IMR-90 (cell line): ENCODE results near the gene EIF4ENIF1. TPM values are rescaled to one million over a fixed set of nuclear protein-coding genes. Genes with fewer than 3 reads are reported as not detected.

Experiments
- ATAC-seq: fragments of 200-7000 bp; cut with Tn5 transposase; 2 replicates; pipeline ENCODE4 v1.9.1; 2020; ENCODE audit warnings: low read depth, mild to moderate bottlenecking, moderate library complexity
- BruUV-seq: library from RNA; stranded (reverse); fragments of 400-500 nt; replicated peaks from 2 replicates; lab custom pipeline; 2021; lab: Mats Ljungman, UMichigan
- CTCF ChIA-PET: fragments of 300-600 bp; formaldehyde crosslinking; extraction: SDS; loops from one replicate; lab custom pipeline; 2021; ENCODE audit warnings: antibody characterized with exemption; lab: Yijun Ruan, JAX
- POLR2A ChIA-PET: fragments of 300-600 bp; sonication (Branson Sonifier 250); formaldehyde crosslinking; loops from one replicate; lab custom pipeline; 2022; ENCODE audit warnings: antibody characterized with exemption; ENCODE audit not compliant: unreplicated experiment; lab: Charles Lee
- DNase-seq: peaks from one replicate; pipeline ENCODE4 v3.0.0; 2013
- H2AFZ ChIP-seq: replicated peaks from 2 replicates; pipeline ENCODE3; 2013; ENCODE audit warnings: low read length, mild to moderate bottlenecking; ENCODE audit not compliant: poor library complexity
- H2AK5ac ChIP-seq: 2 replicates; pipeline ENCODE4 v1.6.1; 2013; ENCODE audit warnings: low read depth, low read length, inconsistent platforms
- H2AK9ac ChIP-seq: replicated peaks from 2 replicates; pipeline ENCODE3; 2013; ENCODE audit warnings: mild to moderate bottlenecking, low read depth, low read length, moderate library complexity; ENCODE audit not compliant: poor library complexity
- H2BK120ac ChIP-seq: 2 replicates; pipeline ENCODE4 v1.6.1; 2013; ENCODE audit warnings: low read depth, low read length, inconsistent platforms
- H2BK15ac ChIP-seq: 3 replicates; pipeline ENCODE4 v1.6.1; 2013; ENCODE audit warnings: low read depth, low read length, inconsistent platforms
- H2BK20ac ChIP-seq: 2 replicates; pipeline ENCODE4 v1.6.1; 2013; ENCODE audit warnings: low read depth, mild to moderate bottlenecking, inconsistent platforms, low read length, moderate library complexity
- H2BK5ac ChIP-seq: 2 replicates; pipeline ENCODE4 v1.6.1; 2013; ENCODE audit warnings: mild to moderate bottlenecking, low read depth, low read length, inconsistent platforms; ENCODE audit not compliant: poor library complexity, severe bottlenecking
- H3K14ac ChIP-seq: replicated peaks from 2 replicates; pipeline ENCODE4 v1.6.1; 2013; ENCODE audit warnings: low read depth, low read length, inconsistent platforms
- H3K18ac ChIP-seq: 2 replicates; pipeline ENCODE4 v1.6.1; 2013; ENCODE audit warnings: low read depth, low read length, control low read depth
- H3K23ac ChIP-seq: 2 replicates; pipeline ENCODE4 v1.6.1; 2013; ENCODE audit warnings: low read depth, low read length, inconsistent platforms
- H3K27ac ChIP-seq: 2 replicates; pipeline ENCODE4 v1.5.1; 2013; ENCODE audit warnings: mild to moderate bottlenecking, control low read depth, low read length; ENCODE audit not compliant: insufficient read depth
- H3K27me3 ChIP-seq: 2 replicates; pipeline ENCODE4 v1.6.1; 2013; ENCODE audit warnings: low read length; ENCODE audit not compliant: control insufficient read depth, insufficient read depth
- H3K36me3 ChIP-seq: 2 replicates; pipeline ENCODE4 v1.6.1; 2013; ENCODE audit warnings: low read length, mixed read lengths; ENCODE audit not compliant: control insufficient read depth, insufficient read depth
- H3K4ac ChIP-seq: 2 replicates; pipeline ENCODE4 v1.6.1; 2013; ENCODE audit warnings: low read depth, low read length, inconsistent platforms
- H3K4me1 ChIP-seq: 2 replicates; pipeline ENCODE4 v1.6.1; 2013; ENCODE audit warnings: low read length, mixed read lengths; ENCODE audit not compliant: control insufficient read depth, insufficient read depth
- H3K4me2 ChIP-seq: 2 replicates; pipeline ENCODE4 v1.6.1; 2013; ENCODE audit warnings: low read depth, mild to moderate bottlenecking, control low read depth, low read length, moderate library complexity
- H3K4me3 ChIP-seq: 2 replicates; pipeline ENCODE4 v1.5.1; 2013; ENCODE audit warnings: low read depth, mild to moderate bottlenecking, control low read depth, low read length, moderate library complexity; ENCODE audit not compliant: insufficient read depth
- H3K56ac ChIP-seq: 2 replicates; pipeline ENCODE4 v1.6.1; 2013; ENCODE audit warnings: low read length, inconsistent platforms; ENCODE audit not compliant: insufficient read depth; ENCODE audit errors: extremely low read depth
- H3K79me1 ChIP-seq, 2 experiments: 2 replicates each; pipeline ENCODE4 v1.6.1; 2013; ENCODE audit warnings: low read length in 2 of 2, inconsistent platforms in 1 of 2, low read depth in 1 of 2
- H3K9ac ChIP-seq: 2 replicates; pipeline ENCODE4 v1.6.1; 2013; ENCODE audit warnings: low read depth, low read length, control low read depth
- H3K9me1 ChIP-seq: 2 replicates; pipeline ENCODE4 v1.6.1; 2013; ENCODE audit warnings: low read length, inconsistent platforms; ENCODE audit not compliant: insufficient read depth
- H3K9me3 ChIP-seq: 2 replicates; pipeline ENCODE4 v1.6.1; 2013; ENCODE audit warnings: low read length; ENCODE audit not compliant: control insufficient read depth, insufficient read depth
- H4K20me1 ChIP-seq: 2 replicates; pipeline ENCODE4 v1.6.1; 2013; ENCODE audit warnings: low read length, inconsistent platforms; ENCODE audit not compliant: insufficient read depth
- H4K5ac ChIP-seq: 2 replicates; pipeline ENCODE4 v1.6.1; 2013; ENCODE audit warnings: mild to moderate bottlenecking, low read depth, low read length, control low read depth
- H4K8ac ChIP-seq, 2 experiments: 2 replicates each; pipeline ENCODE4 v1.6.1; 2013; ENCODE audit warnings: low read depth in 2 of 2, low read length in 2 of 2, control low read depth in 1 of 2, inconsistent platforms in 1 of 2
- H4K91ac ChIP-seq: 2 replicates; pipeline ENCODE4 v1.6.1; 2013; ENCODE audit warnings: low read depth, low read length, inconsistent platforms; ENCODE audit not compliant: insufficient read depth
- CTCF ChIP-seq: conservative IDR thresholded peaks from 2 replicates; pipeline ENCODE4 v1.5.1; 2012; ENCODE audit warnings: mild to moderate bottlenecking, low read depth, low read length, improper control_type of control experiment
- RFX5 ChIP-seq: IDR thresholded peaks from 2 replicates; pipeline ENCODE4 v1.8.0; 2012; ENCODE audit warnings: low read depth, mild to moderate bottlenecking, low read length, moderate library complexity
- SMC3 ChIP-seq: fragments of 150-350 bp; IDR thresholded peaks from 2 replicates; pipeline ENCODE4 v1.6.1; 2016; ENCODE audit warnings: low read depth, mild to moderate bottlenecking, antibody characterized with exemption, low read length, moderate library complexity
- USF2 ChIP-seq: fragments of 150-350 bp; IDR thresholded peaks from 2 replicates; pipeline ENCODE4 v1.6.1; 2017; ENCODE audit warnings: mild to moderate bottlenecking, antibody characterized with exemption, low read length, low read depth
- WGBS, 2 experiments: methylation state at CpG; one replicate each; pipeline versions ENCODE4 v1.1.5 to v1.1.7; 2013; ENCODE audit warnings: missing lambda C conversion rate in 2 of 2; ENCODE audit not compliant: insufficient read length in 1 of 2; ENCODE audit errors: extremely low coverage in 2 of 2; 5-methylcytosine and 5-hydroxymethylcytosine counted together
- dilution Hi-C: fragments of 300-500 bp; cut with HindIII; formaldehyde crosslinking; loops from one replicate; pipeline ENCODE4 v1.14.3; 2018; ENCODE audit warnings: low sequenced_read_pairs; ENCODE audit not compliant: unreplicated experiment
- in situ Hi-C: fragments of 300-500 bp; cut with MboI; formaldehyde crosslinking; loops from 3 replicates; pipeline ENCODE4 v1.14.3; 2019; ENCODE audit warnings: low sequenced_read_pairs, inconsistent platforms, mixed read lengths
- intact Hi-C: fragments of 100-400 bp; cut with micrococcal nuclease; formaldehyde crosslinking; loops from 2 replicates; pipeline ENCODE4 v1.10.0; 2022
- polyA plus RNA-seq, 3 experiments: library from polyadenylated mRNA; depleted of rRNA; stranded (reverse); fragments of >200 nt; gene quantifications; 2 replicates each; pipeline ENCODE4 v1.2.3, GENCODE V29; 2012; ENCODE audit warnings: low replicate concordance in 1 of 3
- total RNA-seq: library from RNA; depleted of rRNA; stranded (reverse); fragments of >200 nt; gene quantifications from 2 replicates; pipeline ENCODE4 v1.2.3, GENCODE V29; 2012

Gene EIF4ENIF1
- total and polyA plus RNA-seq, 2 of the 4 experiments (the other 2 are of a cell fraction) = 14.7 to 16.0 TPM

DNA sequence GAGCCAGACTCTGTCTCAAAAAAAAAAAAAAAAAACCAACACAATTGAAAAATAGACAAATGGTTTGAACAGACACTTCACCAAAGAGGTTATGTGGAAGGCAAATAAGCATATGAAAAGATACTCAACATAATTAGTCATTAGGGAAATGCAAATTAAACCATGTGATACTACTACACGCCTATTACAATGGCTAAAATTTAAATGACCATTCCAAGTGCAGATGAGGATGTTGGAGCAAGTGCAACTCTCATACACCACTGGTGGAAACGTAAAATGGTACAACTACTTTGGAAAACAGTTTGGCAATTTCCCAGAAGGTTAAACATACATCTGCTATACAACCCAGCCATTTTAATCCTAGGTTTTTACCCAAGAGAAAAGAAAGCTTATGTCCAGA is 24.3 kb downstream of the EIF4ENIF1 start:
- TF ChIP-seq USF2 (no peak), SMC3 (no peak), RFX5 (no peak), CTCF (no peak)
- no peak for ATAC-seq
- intact Hi-C loops = loop anchor here (10.0 kb wide), 1 partner anchor 51 kb away; no protein-coding TSS in a partner anchor
- H4K20me1 ChIP-seq = 0 out of 2 replicates have a peak, but pooled peaks cover 3% of the 10 kb centered on the region
- no peak overlapping the region for H2AK9ac ChIP-seq
- no peak overlapping the region for H3K18ac ChIP-seq
- H3K23ac ChIP-seq = no peak overlapping the region
- H3K4me3 ChIP-seq = no peak overlapping the region
- H3K4ac ChIP-seq = no peak overlapping the region
- no peaks in the 10 kb centered on the region for H3K4me1 ChIP-seq
- no peak overlapping the region for H3K4me2 ChIP-seq
- no peak overlapping the region for H2BK120ac ChIP-seq
- peaks cover 16 to 35% of the 10 kb centered on the region in 2 experiments for H3K79me1 ChIP-seq
- no peak overlapping the region for H4K8ac ChIP-seq
- ChIA-PET CTCF (no interaction called here), POLR2A (no interaction called here)
- H3K9ac ChIP-seq = no peak overlapping the region
- H3K36me3 ChIP-seq = peaks cover 38% of the 10 kb centered on the region
- H2AK5ac ChIP-seq = no peak overlapping the region
- no TSS peak for BruUV-seq
- no peak overlapping the region for H4K5ac ChIP-seq
- no peak overlapping the region for H3K27ac ChIP-seq
- 100% methylated on average over 1 of the region's 2 CpGs; no CpG with 5 or more reads in 1 of the 2 experiments for WGBS, 2 experiments
- no peak overlapping the region for H3K14ac ChIP-seq
- dilution Hi-C loops = no loop called here
- H3K9me3 ChIP-seq = no peaks in the 10 kb centered on the region
- H3K56ac ChIP-seq = no peak overlapping the region
- H2BK5ac ChIP-seq = no peak overlapping the region
- H2BK15ac ChIP-seq = no peak overlapping the region
- H3K9me1 ChIP-seq = no peaks in the 10 kb centered on the region
- H4K91ac ChIP-seq = no peak overlapping the region
- no peaks in the 10 kb centered on the region for H3K27me3 ChIP-seq
- DNase-seq = no peak
- no peak overlapping the region for H2AFZ ChIP-seq
- in situ Hi-C loops = no loop called here
- no peak overlapping the region for H2BK20ac ChIP-seq
